GM21526 (cell line): ENCODE measurements around the gene HS6ST1.
"Not testable (repeated sequence)": the region's sequence is repeated elsewhere in the genome, so short reads cannot be mapped to it uniquely, and the experiment has no call there.

ENCODE experiments used
- ATAC-seq: cut with Tn5 transposase; IDR thresholded peaks from one replicate; pipeline ENCODE4 v1.9.1; 2021; ENCODE audit warnings: moderate library complexity; ENCODE audit not compliant: unreplicated experiment, low FRiP score

The HS6ST1 gene

GRCh38 chr2:128252086-128252485, 66.6 kb downstream of the HS6ST1 start:
- ATAC-seq, result not testable (repeated sequence)

- ATAC-seq, result no peak
Measured at GRCh38 chr2:128250229-128251025, 68.2 kb downstream of the HS6ST1 start.

DNA sequence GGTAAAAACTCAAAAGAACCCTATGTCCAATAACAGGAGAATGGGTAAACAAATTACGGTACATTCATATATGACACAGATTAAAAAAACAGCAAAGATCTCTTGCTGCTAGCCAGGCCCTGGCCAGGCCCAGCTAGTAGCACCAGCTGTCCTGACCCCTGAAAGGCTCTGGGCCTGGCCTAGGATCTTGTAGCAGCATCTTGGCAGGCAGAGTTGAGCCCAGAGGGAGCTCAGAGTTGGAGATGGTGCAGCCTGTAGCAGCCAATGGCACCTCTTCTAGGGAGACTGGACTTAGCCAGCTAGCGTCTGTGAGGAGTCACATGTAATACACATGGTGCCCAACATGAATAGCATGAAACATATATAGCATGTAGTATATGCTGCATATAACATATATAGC, 69.1 kb downstream of the HS6ST1 start:
- no peak for ATAC-seq

GRCh38 chr2:128245813-128246212, 72.9 kb downstream of the HS6ST1 start:
- ATAC-seq, result no peak

- no peak for ATAC-seq
Measured at GRCh38 chr2:128241896-128242295, 76.8 kb downstream of the HS6ST1 start.

DNA sequence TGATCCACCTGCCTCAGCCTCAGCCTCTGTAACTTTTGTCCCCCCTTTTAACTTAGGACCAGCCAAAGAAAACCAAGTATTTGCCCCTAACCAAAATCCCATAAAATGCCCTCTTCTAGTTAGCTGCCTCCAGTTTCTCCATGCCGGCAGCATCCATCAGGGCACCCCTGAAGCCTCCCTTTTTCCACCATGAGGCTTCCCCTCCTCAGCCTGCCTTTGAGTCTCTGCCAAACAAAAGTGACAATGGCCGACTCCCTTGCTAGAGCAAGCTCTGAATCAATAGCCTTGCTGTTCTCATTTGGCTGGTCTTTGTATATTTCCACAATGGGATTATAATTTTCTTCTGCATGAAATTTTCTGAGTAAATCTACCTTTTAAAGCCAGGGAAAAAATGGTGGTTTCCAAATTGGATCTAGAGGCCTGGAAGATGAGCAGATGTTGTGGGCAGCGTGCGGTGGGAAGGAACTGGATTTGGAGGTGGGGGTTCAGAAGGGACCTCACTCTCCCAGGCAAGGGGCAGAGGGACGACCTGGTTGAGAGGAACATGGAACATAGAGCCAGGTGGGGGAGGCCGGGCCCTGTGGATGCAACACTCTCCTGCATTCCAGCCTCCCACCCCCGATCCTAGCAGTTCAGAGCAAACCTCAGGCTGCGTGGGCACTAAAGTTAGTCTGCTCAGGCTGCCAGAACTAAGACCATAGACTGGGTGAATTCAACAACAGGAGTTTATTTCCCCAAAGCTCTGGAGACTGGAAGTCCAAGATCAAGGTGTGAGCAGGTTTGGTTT, 80.6 kb downstream of the HS6ST1 start:
- no peak for ATAC-seq

DNA sequence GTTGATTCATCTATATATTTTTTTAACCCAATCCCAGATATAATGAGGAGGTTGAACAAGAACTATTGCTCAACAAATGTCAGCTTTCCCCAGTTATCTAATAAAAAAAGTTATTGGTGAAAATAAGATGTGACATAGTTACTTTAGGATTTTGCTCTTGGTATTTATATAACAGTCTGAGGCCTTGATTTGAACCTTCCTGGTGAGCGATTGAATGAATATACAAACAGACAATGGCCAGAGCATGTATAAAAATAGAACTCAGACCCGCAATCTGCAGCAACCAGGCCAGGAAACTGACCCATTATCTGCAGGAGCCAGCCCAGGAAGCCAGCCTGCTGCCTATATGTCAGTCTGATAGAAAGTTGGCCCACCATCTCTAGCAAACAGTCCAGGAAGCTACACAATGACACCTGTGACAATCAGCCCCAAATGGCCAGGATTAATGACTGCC, 81.6 kb downstream of the HS6ST1 start:
- no peak for ATAC-seq

- ATAC-seq, result no peak
Measured at GRCh38 chr2:128236491-128237035, 82.1 kb downstream of the HS6ST1 start.

- ATAC-seq, result no peak
Measured at GRCh38 chr2:128235581-128235980, 83.1 kb downstream of the HS6ST1 start.

DNA sequence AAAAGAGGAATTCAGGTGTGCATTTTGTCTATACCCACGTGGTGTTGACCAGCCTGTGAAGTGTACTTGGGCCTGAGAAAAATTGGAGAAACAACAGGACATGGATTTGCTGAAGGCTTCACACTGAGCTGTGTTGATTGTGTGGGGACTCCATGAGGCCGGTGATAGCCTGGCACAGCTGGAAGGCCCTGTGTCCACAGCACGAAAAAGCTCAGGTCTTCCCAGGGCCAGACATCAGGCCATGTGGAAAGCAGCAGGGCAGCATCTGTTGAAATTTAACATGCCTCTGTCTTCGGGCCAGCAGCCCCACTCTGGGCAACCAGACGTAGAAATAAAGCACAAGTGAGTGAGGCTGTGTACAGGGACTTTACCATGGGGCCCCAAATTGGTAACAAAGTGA, 84.1 kb downstream of the HS6ST1 start:
- ATAC-seq, result no peak

DNA sequence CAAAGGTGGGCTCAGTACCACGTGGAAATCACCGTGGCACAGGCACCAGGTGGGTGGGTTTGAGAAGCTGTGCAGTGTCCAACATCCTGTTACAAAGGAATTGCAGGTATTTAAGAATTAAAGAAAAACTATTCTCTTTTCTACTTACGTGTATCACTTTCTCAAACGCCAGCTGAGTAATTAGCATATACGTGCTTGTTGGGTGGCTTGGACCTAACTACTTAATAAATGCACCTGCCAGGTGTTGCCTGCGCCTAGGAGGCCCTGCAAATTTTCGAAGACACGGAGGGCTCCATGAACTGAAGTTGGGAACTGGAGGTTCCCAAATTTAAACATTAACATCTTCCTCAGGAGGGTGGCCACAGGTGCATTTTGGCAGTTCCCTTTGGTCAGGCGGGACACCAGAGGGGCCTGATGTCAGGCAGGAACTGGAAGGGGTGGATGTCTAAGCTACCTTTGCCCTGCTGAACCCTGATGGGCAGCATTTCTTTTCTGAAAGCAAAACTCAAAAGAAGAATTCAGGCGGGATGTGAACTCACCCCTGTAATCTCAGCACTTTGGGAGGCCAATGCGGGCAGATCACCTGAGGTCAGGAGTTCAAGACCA, 84.8 kb downstream of the HS6ST1 start:
- ATAC-seq, result no peak

GRCh38 chr2:128232965-128233789, 85.5 kb downstream of the HS6ST1 start:
- peak; percentile 97 for ATAC-seq

GRCh38 chr2:128228894-128229293, 89.8 kb downstream of the HS6ST1 start:
- ATAC-seq, result no peak

DNA sequence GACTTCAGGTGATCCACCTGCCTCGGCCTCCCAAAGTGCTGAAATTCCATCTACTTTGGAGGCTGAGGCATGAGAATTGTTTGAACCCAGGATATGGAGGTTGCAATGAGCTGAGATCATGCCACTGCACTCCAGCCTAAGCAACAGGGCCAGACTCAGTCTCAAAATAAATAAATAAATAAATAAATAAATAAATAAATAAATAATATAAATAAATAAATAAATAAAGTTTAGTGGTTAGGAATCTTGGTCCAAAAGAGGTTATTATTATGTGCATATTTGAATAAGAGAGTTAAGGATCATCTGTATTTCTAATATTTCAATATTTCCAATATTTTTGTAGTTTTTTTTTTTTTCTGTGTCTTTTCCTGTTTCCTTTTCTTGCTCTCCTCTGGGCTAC, 90.8 kb downstream of the HS6ST1 start:
- ATAC-seq, result no peak

- no peak for ATAC-seq
Measured at GRCh38 chr2:128219891-128220290, 98.8 kb downstream of the HS6ST1 start.

DNA sequence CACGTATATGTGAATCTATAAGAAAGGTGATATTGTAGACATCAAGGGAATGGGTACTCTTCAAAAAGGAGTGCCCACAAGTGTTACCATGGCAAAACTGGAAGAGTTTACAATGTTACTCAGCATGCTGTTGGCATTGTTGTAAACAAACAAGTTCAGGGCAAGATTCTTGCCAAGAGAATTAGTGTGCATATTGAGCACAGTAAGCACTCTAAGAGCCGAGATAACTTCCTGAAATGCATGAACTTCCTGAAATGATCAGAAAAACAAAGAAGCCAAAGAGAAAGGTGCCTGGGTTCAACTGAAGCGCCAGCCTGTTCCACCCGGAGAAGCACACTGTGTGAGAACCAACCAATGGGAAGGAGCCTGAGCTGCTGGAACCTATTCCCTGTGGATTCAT, 101.0 kb downstream of the HS6ST1 start:
- ATAC-seq, result no peak

GRCh38 chr2:128215897-128216642, 102.6 kb downstream of the HS6ST1 start:
- ATAC-seq, result no peak
